Iris pigment epithelial cell (primary cell): ENCODE results near the gene GSTP1.
A peak's percentile ranks its signal among the peaks of the same experiment; 100 is the strongest.
"Not testable (repeated sequence)": the region's sequence is repeated elsewhere in the genome, so short reads cannot be mapped to it uniquely, and the experiment has no call there.

Source experiments
- DNase-seq: peaks from one replicate; pipeline ENCODE4 v3.0.0-alpha.2; 2011; ENCODE audit warnings: low read depth

The GSTP1 gene

GRCh38 chr11:67614730-67615714 lies 31.4 kb downstream of the GSTP1 start:
- DNase-seq = no peak

- DNase-seq = no peak
These were observed 32.3 kb downstream of the GSTP1 start for GRCh38 chr11:67615728-67616430.

- no peak for DNase-seq
These were observed 33.0 kb downstream of the GSTP1 start for GRCh38 chr11:67616431-67617242.

- no peak for DNase-seq
These were observed 33.8 kb downstream of the GSTP1 start for GRCh38 chr11:67617243-67617953.

- DNase-seq = not testable (repeated sequence)
These were observed 35.5 kb downstream of the GSTP1 start for GRCh38 chr11:67618901-67619659.

GRCh38 chr11:67619683-67620618 lies 36.3 kb downstream of the GSTP1 start:
- DNase-seq = not testable (repeated sequence)

GRCh38 chr11:67620621-67621020 lies 37.0 kb downstream of the GSTP1 start:
- DNase-seq = not testable (repeated sequence)

- not testable (repeated sequence) for DNase-seq
These were observed 38.3 kb downstream of the GSTP1 start for GRCh38 chr11:67621928-67622327.

GRCh38 chr11:67622905-67623304 lies 39.3 kb downstream of the GSTP1 start:
- DNase-seq = not testable (repeated sequence)

GRCh38 chr11:67623795-67624194 lies 40.2 kb downstream of the GSTP1 start:
- DNase-seq = not testable (repeated sequence)

GRCh38 chr11:67626131-67626833 lies 42.7 kb downstream of the GSTP1 start:
- DNase-seq = not testable (repeated sequence)

GRCh38 chr11:67626970-67627369 lies 43.4 kb downstream of the GSTP1 start:
- no peak for DNase-seq

- DNase-seq = no peak
These were observed 43.8 kb downstream of the GSTP1 start for GRCh38 chr11:67627441-67627811.

- DNase-seq = no peak
These were observed 44.4 kb downstream of the GSTP1 start for GRCh38 chr11:67627812-67628624.

- DNase-seq = no peak
These were observed 45.2 kb downstream of the GSTP1 start for GRCh38 chr11:67628710-67629385.

- peak; percentile 74 for DNase-seq
These were observed 46.0 kb downstream of the GSTP1 start, which contains the start of gene NUDT8 for GRCh38 chr11:67629386-67630227. TSS of gene NUDT8 (minus strand) at chr11:67629937. CDS start at chr11:67629911, 26 bp downstream.
